ENCODE measurements around the gene TAF10.

TAF10 gene

GRCh38 chr11:6586434-6587359, 25.3 kb downstream of the TAF10 start:
- in situ Hi-C loops (cut with HindIII; ENCODE audit: low sequenced_read_pairs), result no loop called here

DNA sequence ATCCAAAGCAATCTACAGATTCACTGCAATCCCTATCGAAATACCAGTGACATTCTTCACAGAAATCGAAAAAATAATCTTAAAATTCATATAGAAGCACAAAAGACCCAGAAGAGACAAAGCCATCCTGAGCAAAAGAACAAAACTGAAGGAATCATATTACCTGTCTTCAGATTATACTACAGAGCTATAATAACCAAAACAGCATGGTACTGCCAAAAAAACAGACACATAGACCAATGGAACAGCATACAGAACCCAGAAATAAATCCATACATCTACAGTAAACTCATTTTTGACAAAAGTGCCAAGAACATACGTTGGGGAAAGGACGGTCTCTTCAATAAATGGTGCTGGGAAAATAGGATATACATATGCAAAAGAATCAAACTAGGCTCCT, 27.5 kb downstream of the TAF10 start:
- in situ Hi-C loops (cut with HindIII; ENCODE audit: low sequenced_read_pairs), result no loop called here
- TF ChIP-seq, protein P1, sequence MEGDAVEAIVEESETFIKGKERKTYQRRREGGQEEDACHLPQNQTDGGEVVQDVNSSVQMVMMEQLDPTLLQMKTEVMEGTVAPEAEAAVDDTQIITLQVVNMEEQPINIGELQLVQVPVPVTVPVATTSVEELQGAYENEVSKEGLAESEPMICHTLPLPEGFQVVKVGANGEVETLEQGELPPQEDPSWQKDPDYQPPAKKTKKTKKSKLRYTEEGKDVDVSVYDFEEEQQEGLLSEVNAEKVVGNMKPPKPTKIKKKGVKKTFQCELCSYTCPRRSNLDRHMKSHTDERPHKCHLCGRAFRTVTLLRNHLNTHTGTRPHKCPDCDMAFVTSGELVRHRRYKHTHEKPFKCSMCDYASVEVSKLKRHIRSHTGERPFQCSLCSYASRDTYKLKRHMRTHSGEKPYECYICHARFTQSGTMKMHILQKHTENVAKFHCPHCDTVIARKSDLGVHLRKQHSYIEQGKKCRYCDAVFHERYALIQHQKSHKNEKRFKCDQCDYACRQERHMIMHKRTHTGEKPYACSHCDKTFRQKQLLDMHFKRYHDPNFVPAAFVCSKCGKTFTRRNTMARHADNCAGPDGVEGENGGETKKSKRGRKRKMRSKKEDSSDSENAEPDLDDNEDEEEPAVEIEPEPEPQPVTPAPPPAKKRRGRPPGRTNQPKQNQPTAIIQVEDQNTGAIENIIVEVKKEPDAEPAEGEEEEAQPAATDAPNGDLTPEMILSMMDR (IDR thresholded peaks at IDR 0.05; ENCODE audit: low read depth, low read length), result no peak
- no peak overlapping the region for H3K4me3 ChIP-seq (ENCODE audit: low read depth, low read length)
- no peak for DNase-seq (ENCODE audit: low read depth, low spot score)

More at GRCh38 chr11:6586434-6587359, 25.3 kb downstream of the TAF10 start:
- no peak overlapping the region for H3K4me3 ChIP-seq (ENCODE audit: low read depth, low read length)
- DNase-seq (ENCODE audit: low read depth, low spot score), result no peak
- TF ChIP-seq, protein P1 (IDR thresholded peaks at IDR 0.05; ENCODE audit: low read depth, low read length), result no peak

DNA sequence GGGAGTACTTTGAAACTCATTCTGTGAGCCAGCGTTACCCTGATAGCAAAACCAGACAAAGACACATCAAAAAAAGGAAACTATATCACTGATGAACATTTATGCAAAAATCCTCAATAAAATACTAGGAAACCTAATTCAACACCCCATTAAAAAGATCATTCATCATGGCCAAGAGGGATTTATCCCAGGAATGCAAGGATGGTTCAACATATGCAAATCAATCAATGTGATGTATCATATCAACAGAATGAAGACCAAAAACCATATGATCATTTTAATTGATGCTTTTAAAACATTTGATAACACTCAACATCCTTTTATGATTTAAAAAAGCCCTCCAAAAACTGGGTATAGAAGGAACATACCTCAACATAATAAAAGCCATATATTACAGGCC, 28.4 kb downstream of the TAF10 start:
- TF ChIP-seq, protein P1 (IDR thresholded peaks at IDR 0.05; ENCODE audit: low read depth, low read length), result no peak
- H3K4me3 ChIP-seq (ENCODE audit: low read depth, low read length), result no peak overlapping the region
- DNase-seq (ENCODE audit: low read depth, low spot score), result no peak
- in situ Hi-C loops (cut with HindIII; ENCODE audit: low sequenced_read_pairs), result no loop called here

DNA sequence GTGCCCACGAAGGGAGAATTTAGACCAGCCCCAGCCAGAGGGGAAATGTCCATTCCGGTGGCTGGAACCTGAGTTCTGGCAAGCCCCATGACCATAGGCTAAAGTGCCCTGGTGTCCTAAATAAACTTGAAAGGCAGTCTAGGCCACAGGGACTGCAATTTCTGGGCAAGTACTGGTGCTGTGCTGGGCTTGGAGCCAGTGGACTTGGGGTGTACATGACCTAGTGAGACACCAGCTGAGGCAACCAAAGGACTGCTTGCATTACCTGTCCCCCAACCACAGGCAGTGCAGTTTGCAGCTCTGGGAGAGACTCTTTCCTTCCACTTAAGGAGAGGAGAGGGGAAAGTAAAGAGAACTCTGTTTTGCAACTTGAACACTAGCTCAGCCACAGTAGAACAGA, 32.3 kb downstream of the TAF10 start:
- H3K4me3 ChIP-seq (ENCODE audit: low read depth, low read length), result no peak overlapping the region
- TF ChIP-seq, protein P1 (IDR thresholded peaks at IDR 0.05; ENCODE audit: low read depth, low read length), result no peak
- in situ Hi-C loops (cut with HindIII; ENCODE audit: low sequenced_read_pairs), result no loop called here
- DNase-seq (ENCODE audit: low read depth, low spot score), result no peak

- TF ChIP-seq, protein P1 (IDR thresholded peaks at IDR 0.05; ENCODE audit: low read depth, low read length), result no peak
- in situ Hi-C loops (cut with HindIII; ENCODE audit: low sequenced_read_pairs), result no loop called here
Observed at GRCh38 chr11:6578134-6578533, 33.9 kb downstream of the TAF10 start.

DNA sequence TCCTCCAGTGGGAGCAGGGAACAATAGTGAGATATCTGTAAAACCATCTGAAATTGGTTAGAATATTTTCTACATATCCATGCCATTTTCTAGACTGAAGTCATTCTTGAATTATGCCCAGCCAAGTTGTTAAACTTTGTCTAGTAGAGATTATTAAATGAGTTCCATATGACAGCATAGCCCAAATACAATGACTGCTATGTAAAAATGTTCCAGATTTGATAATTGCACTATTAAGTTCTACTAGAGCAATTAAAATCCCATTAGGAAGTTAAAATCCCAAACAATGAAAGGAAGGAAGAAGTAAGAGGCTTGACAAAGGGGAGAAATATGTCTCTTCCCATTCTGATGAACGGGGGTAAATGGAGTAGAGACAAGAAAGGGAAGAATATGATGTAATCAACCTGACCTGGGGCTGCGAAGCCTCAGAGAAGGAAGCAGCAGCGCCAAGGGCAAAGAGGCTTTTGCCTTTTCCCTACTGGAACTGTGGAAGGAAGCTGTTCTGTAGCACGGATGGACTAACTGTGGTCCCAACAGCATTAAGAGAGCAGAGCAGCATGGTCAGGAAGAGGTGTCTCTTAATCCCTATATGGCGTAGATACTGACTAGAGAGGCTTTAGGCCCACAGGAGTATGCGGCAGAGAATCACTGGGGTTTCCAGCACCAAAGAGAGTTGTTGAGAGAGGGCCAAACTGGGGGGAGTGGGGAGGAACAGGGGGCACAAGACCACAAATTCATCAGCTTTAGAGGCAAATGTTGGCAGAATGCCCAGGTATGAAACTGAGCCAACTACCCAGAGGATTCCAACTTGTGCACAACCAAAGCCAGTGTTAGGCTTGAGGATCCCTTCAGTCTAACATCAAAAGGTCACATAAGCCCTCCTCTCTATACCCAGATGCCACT, 35.3 kb downstream of the TAF10 start:
- no peak overlapping the region for H3K4me3 ChIP-seq (ENCODE audit: low read depth, low read length)
- DNase-seq (ENCODE audit: low read depth, low spot score), result peak; percentile 82
- TF ChIP-seq, protein P1 (IDR thresholded peaks at IDR 0.05; ENCODE audit: low read depth, low read length), result no peak
- in situ Hi-C loops (cut with HindIII; ENCODE audit: low sequenced_read_pairs), result no loop called here

More at GRCh38 chr11:6578134-6578533, 33.9 kb downstream of the TAF10 start:
- DNase-seq (ENCODE audit: low read depth, low spot score), result no peak
- no peak overlapping the region for H3K4me3 ChIP-seq (ENCODE audit: low read depth, low read length)

Measured in astrocyte of the spinal cord (primary cell).